ENCODE measurements around the gene AKAP9. TPM values are rescaled to one million over a fixed set of nuclear protein-coding genes. Genes with fewer than 3 reads are reported as not detected.

Gene AKAP9
- total and polyA plus RNA-seq, 7 experiments from 2014 or later = 26.0 to 93.5 (median 63.0) TPM

- H3K27me3 Mint-ChIP-seq = no peaks in the 10 kb centered on the region
- ATAC-seq (no peak), DNase-seq (no peak)
- Histone ChIP-seq H3K4me1 (ENCODE audit: control insufficient read depth in 2 of 2, insufficient read depth in 2 of 2, low read length in 2 of 2) (no peaks in the 10 kb centered on the region), H3K27me3 (ENCODE audit: control insufficient read depth in 2 of 2, insufficient read depth in 2 of 2, low read length in 2 of 2) (no peaks in the 10 kb centered on the region), H3K9me3 (ENCODE audit: control insufficient read depth in 2 of 3, low read length in 3 of 3) (no peaks in the 10 kb centered on the region), H3K36me3 (ENCODE audit: control insufficient read depth in 2 of 3, insufficient read depth in 3 of 3, low read length in 3 of 3) (peaks cover 8 to 46% (median 12%) of the 10 kb centered on the region in 3 experiments), H3K27ac (ENCODE audit: low read depth, low read length) (no peak overlapping the region), H3K4me3 (ENCODE audit: low read length) (no peak overlapping the region)
- H3K27ac Mint-ChIP-seq = peak overlapping the region in 1 of 9 donors; percentile 25
- intact Hi-C loops (cut with micrococcal nuclease) = no loop called here
- no peak overlapping the region for H3K4me3 Mint-ChIP-seq
- CTCF ChIA-PET = no interaction called here
- no peaks in the 10 kb centered on the region for H3K9me3 Mint-ChIP-seq
- H3K36me3 Mint-ChIP-seq = peaks cover 5 to 41% (median 13%) of the 10 kb centered on the region in 5 donors
- H3K4me1 Mint-ChIP-seq = no peaks in the 10 kb centered on the region
- POLR2A ChIA-PET = interaction anchor here (1.0 kb wide), 1 partner anchor 23 kb away, joined by 4 read pairs; no protein-coding TSS in a partner anchor
Measured at GRCh38 chr7:92108821-92109220, 168.2 kb downstream of the AKAP9 start.

- H3K27ac Mint-ChIP-seq = peak overlapping the region in 1 of 9 donors; percentile 36
- ChIA-PET POLR2A (no interaction called here), CTCF (no interaction called here)
- H3K4me3 ChIP-seq (ENCODE audit: low read length) = no peak overlapping the region
- H3K4me3 Mint-ChIP-seq = no peak overlapping the region
- H3K27me3 Mint-ChIP-seq = no peaks in the 10 kb centered on the region
- H3K9me3 Mint-ChIP-seq = no peaks in the 10 kb centered on the region
- H3K4me1 Mint-ChIP-seq = peaks cover 0 to 4% (median 0%) of the 10 kb centered on the region in 7 donors
- DNase-seq (no peak), ATAC-seq (no peak)
- intact Hi-C loops (cut with micrococcal nuclease) = no loop called here
- peaks cover 5 to 32% (median 8%) of the 10 kb centered on the region in 3 experiments for H3K36me3 ChIP-seq (ENCODE audit: control insufficient read depth in 2 of 3, insufficient read depth in 3 of 3, low read length in 3 of 3)
- H3K4me1 ChIP-seq (ENCODE audit: control insufficient read depth in 2 of 2, insufficient read depth in 2 of 2, low read length in 2 of 2) = no peaks in the 10 kb centered on the region
- no peak overlapping the region for H3K27ac ChIP-seq (ENCODE audit: low read depth, low read length)
- H3K27me3 ChIP-seq (ENCODE audit: control insufficient read depth in 2 of 2, insufficient read depth in 2 of 2, low read length in 2 of 2) = no peaks in the 10 kb centered on the region
- no peaks in the 10 kb centered on the region for H3K9me3 ChIP-seq (ENCODE audit: control insufficient read depth in 2 of 3, low read length in 3 of 3)
- H3K36me3 Mint-ChIP-seq = peaks cover 8 to 46% (median 22%) of the 10 kb centered on the region in 5 donors
Measured at GRCh38 chr7:92110857-92111256, 170.2 kb downstream of the AKAP9 start.

GRCh38 chr7:92115821-92116220, 175.2 kb downstream of the AKAP9 start:
- no peak overlapping the region for H3K4me3 ChIP-seq (ENCODE audit: low read length)
- no peak for DNase-seq
- no peak overlapping the region for H3K4me3 Mint-ChIP-seq
- no peaks in the 10 kb centered on the region for H3K27me3 ChIP-seq (ENCODE audit: control insufficient read depth in 2 of 2, insufficient read depth in 2 of 2, low read length in 2 of 2)
- no peaks in the 10 kb centered on the region for H3K4me1 ChIP-seq (ENCODE audit: control insufficient read depth in 2 of 2, insufficient read depth in 2 of 2, low read length in 2 of 2)
- intact Hi-C loops (cut with micrococcal nuclease) = no loop called here
- H3K9me3 Mint-ChIP-seq = peaks cover 0 to 2% (median 0%) of the 10 kb centered on the region in 11 donors
- H3K36me3 ChIP-seq (ENCODE audit: control insufficient read depth in 2 of 3, insufficient read depth in 3 of 3, low read length in 3 of 3) = peaks cover 0 to 3% (median 0%) of the 10 kb centered on the region in 3 experiments
- peaks cover 3 to 63% (median 43%) of the 10 kb centered on the region in 5 donors for H3K36me3 Mint-ChIP-seq
- H3K27me3 Mint-ChIP-seq = no peaks in the 10 kb centered on the region
- ChIA-PET CTCF (no interaction called here), POLR2A (interaction anchor here (1.0 kb wide), 1 partner anchor 16 kb away, joined by 3 read pairs; no protein-coding TSS in a partner anchor)
- peak overlapping the region in 2 of 9 donors; percentile 23 to 44 for H3K27ac Mint-ChIP-seq
- no peak overlapping the region for H3K27ac ChIP-seq (ENCODE audit: low read depth, low read length)
- no peak for ATAC-seq
- peaks cover 0 to 15% (median 4%) of the 10 kb centered on the region in 7 donors for H3K4me1 Mint-ChIP-seq
- H3K9me3 ChIP-seq (ENCODE audit: control insufficient read depth in 2 of 3, low read length in 3 of 3) = no peaks in the 10 kb centered on the region

- peaks cover 3 to 73% (median 52%) of the 10 kb centered on the region in 5 donors for H3K36me3 Mint-ChIP-seq
- intact Hi-C loops (cut with micrococcal nuclease) = no loop called here
- CTCF ChIA-PET = no interaction called here
Measured at GRCh38 chr7:92116949-92117348, 176.3 kb downstream of the AKAP9 start.

GRCh38 chr7:92119213-92119759, 178.6 kb downstream of the AKAP9 start:
- H3K27ac ChIP-seq (ENCODE audit: low read depth, low read length) = no peak overlapping the region
- ATAC-seq (no peak), DNase-seq (no peak)
- no peak overlapping the region for H3K4me3 ChIP-seq (ENCODE audit: low read length)
- H3K4me1 ChIP-seq (ENCODE audit: control insufficient read depth in 2 of 2, insufficient read depth in 2 of 2, low read length in 2 of 2) = no peaks in the 10 kb centered on the region
- Mint-ChIP-seq H3K4me3 (no peak overlapping the region), H3K27ac (peak overlapping the region in 2 of 9 donors; percentile 32 to 42), H3K36me3 (peaks cover 8 to 75% (median 63%) of the 10 kb centered on the region in 5 donors), H3K9me3 (peaks cover 0 to 6% (median 0%) of the 10 kb centered on the region in 11 donors), H3K27me3 (no peaks in the 10 kb centered on the region), H3K4me1 (peaks cover 0 to 14% (median 4%) of the 10 kb centered on the region in 7 donors)
- POLR2A ChIA-PET = no interaction called here
- intact Hi-C loops (cut with micrococcal nuclease) = no loop called here
- no peaks in the 10 kb centered on the region for H3K27me3 ChIP-seq (ENCODE audit: control insufficient read depth in 2 of 2, insufficient read depth in 2 of 2, low read length in 2 of 2)
- CTCF ChIA-PET = no interaction called here
- H3K9me3 ChIP-seq (ENCODE audit: control insufficient read depth in 2 of 3, low read length in 3 of 3) = no peaks in the 10 kb centered on the region
- peaks cover 0 to 15% (median 5%) of the 10 kb centered on the region in 3 experiments for H3K36me3 ChIP-seq (ENCODE audit: control insufficient read depth in 2 of 3, insufficient read depth in 3 of 3, low read length in 3 of 3)

More at GRCh38 chr7:92116949-92117348, 176.3 kb downstream of the AKAP9 start:
- ATAC-seq (no peak), DNase-seq (no peak)
- Mint-ChIP-seq H3K4me3 (no peak overlapping the region), H3K4me1 (peaks cover 0 to 16% (median 4%) of the 10 kb centered on the region in 7 donors), H3K27me3 (no peaks in the 10 kb centered on the region), H3K27ac (no peak overlapping the region), H3K9me3 (peaks cover 0 to 6% (median 0%) of the 10 kb centered on the region in 11 donors)
- Histone ChIP-seq H3K27ac (ENCODE audit: low read depth, low read length) (no peak overlapping the region), H3K27me3 (ENCODE audit: control insufficient read depth in 2 of 2, insufficient read depth in 2 of 2, low read length in 2 of 2) (no peaks in the 10 kb centered on the region), H3K9me3 (ENCODE audit: control insufficient read depth in 2 of 3, low read length in 3 of 3) (no peaks in the 10 kb centered on the region), H3K4me1 (ENCODE audit: control insufficient read depth in 2 of 2, insufficient read depth in 2 of 2, low read length in 2 of 2) (no peaks in the 10 kb centered on the region), H3K36me3 (ENCODE audit: control insufficient read depth in 2 of 3, insufficient read depth in 3 of 3, low read length in 3 of 3) (peaks cover 0 to 4% (median 0%) of the 10 kb centered on the region in 3 experiments), H3K4me3 (ENCODE audit: low read length) (no peak overlapping the region)
- POLR2A ChIA-PET = no interaction called here

GRCh38 chr7:92121681-92122080, 181.0 kb downstream of the AKAP9 start:
- Histone ChIP-seq H3K36me3 (ENCODE audit: control insufficient read depth in 2 of 3, insufficient read depth in 3 of 3, low read length in 3 of 3) (peaks cover 0 to 25% (median 5%) of the 10 kb centered on the region in 3 experiments), H3K4me1 (ENCODE audit: control insufficient read depth in 2 of 2, insufficient read depth in 2 of 2, low read length in 2 of 2) (no peaks in the 10 kb centered on the region), H3K27me3 (ENCODE audit: control insufficient read depth in 2 of 2, insufficient read depth in 2 of 2, low read length in 2 of 2) (no peaks in the 10 kb centered on the region), H3K27ac (ENCODE audit: low read depth, low read length) (no peak overlapping the region), H3K4me3 (ENCODE audit: low read length) (no peak overlapping the region), H3K9me3 (ENCODE audit: control insufficient read depth in 2 of 3, low read length in 3 of 3) (no peaks in the 10 kb centered on the region)
- no peak for ATAC-seq
- no peak for DNase-seq
- intact Hi-C loops (cut with micrococcal nuclease) = no loop called here
- ChIA-PET POLR2A (no interaction called here), CTCF (no interaction called here)
- H3K9me3 Mint-ChIP-seq = peaks cover 0 to 6% (median 0%) of the 10 kb centered on the region in 11 donors
- no peak overlapping the region for H3K4me3 Mint-ChIP-seq
- no peaks in the 10 kb centered on the region for H3K27me3 Mint-ChIP-seq
- H3K36me3 Mint-ChIP-seq = peaks cover 8 to 69% (median 55%) of the 10 kb centered on the region in 5 donors
- peaks cover 0 to 19% (median 4%) of the 10 kb centered on the region in 7 donors for H3K4me1 Mint-ChIP-seq
- H3K27ac Mint-ChIP-seq = no peak overlapping the region

All from naive thymus-derived CD4-positive, alpha-beta T cell (primary cell).